Prostate gland (tissue), 2 donors: ENCODE measurements around the gene CMSS1. TPM values are rescaled to one million over a fixed set of nuclear protein-coding genes. Genes with fewer than 3 reads are reported as not detected.
A peak's percentile ranks its signal among the peaks of the same experiment; 100 is the strongest.

ENCODE experiments used
- DNase-seq: peaks from one replicate; pipeline ENCODE4 v3.0.0-alpha.2; 2019; ENCODE audit warnings: low spot score
- H3K27ac ChIP-seq, 2 donors: fragments of 200-600 bp; sonication (generic); 2 replicates each; pipeline ENCODE4 v1.5.1; 2017 to 2019
- H3K27me3 ChIP-seq: fragments of 200-600 bp; sonication (generic); replicated peaks from 2 replicates; pipeline ENCODE4 v1.5.1; 2019; ENCODE audit not compliant: insufficient read depth
- H3K36me3 ChIP-seq, 2 donors: fragments of 200-600 bp; sonication (generic); 1 replicate in 1 of 2; 2 replicates in 1 of 2; pipeline versions ENCODE4 v1.5.1 to v1.8.1; 2017 to 2019
- H3K4me1 ChIP-seq: fragments of 200-600 bp; sonication (generic); replicated peaks from 2 replicates; pipeline ENCODE4 v1.5.1; 2019
- H3K4me3 ChIP-seq, 2 donors: fragments of 200-600 bp; sonication (generic); 2 replicates each; pipeline ENCODE4 v1.5.1; 2017 to 2019
- H3K9me3 ChIP-seq: fragments of 200-600 bp; sonication (generic); 2 replicates; pipeline ENCODE4 v1.5.1; 2017
- CTCF ChIP-seq, 4 experiments: fragments of 200-600 bp in 2 of 4; fragments of 450-650 bp in 2 of 4; sonication (generic) in 2 of 4; IDR thresholded peaks; 1 replicate in 3 of 4; 2 replicates in 1 of 4; pipeline ENCODE4 v1.5.1; 2016 to 2019; ENCODE audit warnings: antibody characterized with exemption in 4 of 4, mild to moderate bottlenecking in 2 of 4, moderate library complexity in 2 of 4
- POLR2A ChIP-seq: fragments of 450-650 bp; IDR thresholded peaks from one replicate; pipeline ENCODE4 v1.6.1; 2016; ENCODE audit warnings: antibody characterized with exemption, mild to moderate bottlenecking
- POLR2AphosphoS5 ChIP-seq: sonication (generic); formaldehyde crosslinking; IDR thresholded peaks from one replicate; pipeline ENCODE4 v1.6.1; 2017; ENCODE audit warnings: antibody characterized with exemption
- WGBS: methylation state at CpG from one replicate; pipeline ENCODE4 v1.1.5; 2018; 5-methylcytosine and 5-hydroxymethylcytosine counted together
- intact Hi-C: fragments of 100-400 bp; cut with DNase I; formaldehyde crosslinking; loops from one replicate; pipeline ENCODE4 v1.14.2; 2022
- total RNA-seq, 2 donors: library from RNA; depleted of rRNA; stranded (reverse); fragments of >200 nt; gene quantifications; one replicate each; pipeline ENCODE4 v1.1.0, GENCODE V29; 2016

The CMSS1 gene
- total RNA-seq, 2 donors from 2014 or later: 10.2 to 13.6 TPM

GRCh38 chr3:99854756-99855298, 37.2 kb downstream of the CMSS1 start:
- H3K27ac ChIP-seq: no peak overlapping the region
- H3K36me3 ChIP-seq: no peaks in the 10 kb centered on the region
- no peaks in the 10 kb centered on the region for H3K9me3 ChIP-seq
- no peak overlapping the region for H3K4me3 ChIP-seq
- intact Hi-C loops: no loop called here
- no peaks in the 10 kb centered on the region for H3K27me3 ChIP-seq
- WGBS: 50% methylated on average over 1 of the region's 1 CpG
- H3K4me1 ChIP-seq: no peaks in the 10 kb centered on the region
- TF ChIP-seq POLR2A (no peak), CTCF (IDR thresholded peaks at IDR 0.05) (no peak), POLR2AphosphoS5 (no peak)
- DNase-seq: no peak

GRCh38 chr3:99855900-99856299, 38.2 kb downstream of the CMSS1 start:
- WGBS: 45% methylated on average over 1 of the region's 1 CpG
- Histone ChIP-seq H3K27ac (no peak overlapping the region), H3K36me3 (no peaks in the 10 kb centered on the region), H3K4me1 (no peaks in the 10 kb centered on the region), H3K9me3 (no peaks in the 10 kb centered on the region), H3K27me3 (no peaks in the 10 kb centered on the region), H3K4me3 (no peak overlapping the region)
- intact Hi-C loops: no loop called here
- TF ChIP-seq CTCF (IDR thresholded peaks at IDR 0.05) (no peak), POLR2A (no peak), POLR2AphosphoS5 (no peak)
- no peak for DNase-seq

GRCh38 chr3:99856437-99857220, 39.0 kb downstream of the CMSS1 start:
- Histone ChIP-seq H3K27me3 (no peaks in the 10 kb centered on the region), H3K4me3 (no peak overlapping the region), H3K9me3 (no peaks in the 10 kb centered on the region), H3K27ac (no peak overlapping the region), H3K36me3 (no peaks in the 10 kb centered on the region), H3K4me1 (no peaks in the 10 kb centered on the region)
- no peak for DNase-seq
- WGBS: 71% methylated on average over 3 of the region's 3 CpGs
- intact Hi-C loops: no loop called here
- TF ChIP-seq POLR2AphosphoS5: no peak
- TF ChIP-seq POLR2A: no peak
- no peak for TF ChIP-seq CTCF (IDR thresholded peaks at IDR 0.05)

- intact Hi-C loops: no loop called here
- TF ChIP-seq CTCF (IDR thresholded peaks at IDR 0.05): no peak
- peak; percentile 12 for TF ChIP-seq POLR2AphosphoS5
- no peak for TF ChIP-seq POLR2A
- Histone ChIP-seq H3K9me3 (no peaks in the 10 kb centered on the region), H3K4me3 (no peak overlapping the region), H3K27ac (no peak overlapping the region), H3K36me3 (no peaks in the 10 kb centered on the region), H3K27me3 (no peaks in the 10 kb centered on the region), H3K4me1 (no peaks in the 10 kb centered on the region)
- WGBS: 31% methylated on average over 1 of the region's 1 CpG
- no peak for DNase-seq
Observed at GRCh38 chr3:99857278-99857677, 39.6 kb downstream of the CMSS1 start.

- no peaks in the 10 kb centered on the region for H3K36me3 ChIP-seq
- H3K27ac ChIP-seq: no peak overlapping the region
- no peaks in the 10 kb centered on the region for H3K27me3 ChIP-seq
- no peaks in the 10 kb centered on the region for H3K9me3 ChIP-seq
- no peak for TF ChIP-seq POLR2A
- TF ChIP-seq POLR2AphosphoS5: no peak
- TF ChIP-seq CTCF (IDR thresholded peaks at IDR 0.05): no peak
- WGBS: 90% methylated on average over 2 of the region's 2 CpGs
- no peak overlapping the region for H3K4me3 ChIP-seq
- no peaks in the 10 kb centered on the region for H3K4me1 ChIP-seq
- DNase-seq: no peak
- intact Hi-C loops: no loop called here
Observed at GRCh38 chr3:99858469-99858868, 40.8 kb downstream of the CMSS1 start.
